ENCODE measurements around the gene CREBBP. TPM values are rescaled to one million over a fixed set of nuclear protein-coding genes. Genes with fewer than 3 reads are reported as not detected.
"Not testable (repeated sequence)": the region's sequence is repeated elsewhere in the genome, so short reads cannot be mapped to it uniquely, and the experiment has no call there.

CREBBP gene
- total RNA-seq, 1 donor from 2014 or later = 11.3 TPM

DNA sequence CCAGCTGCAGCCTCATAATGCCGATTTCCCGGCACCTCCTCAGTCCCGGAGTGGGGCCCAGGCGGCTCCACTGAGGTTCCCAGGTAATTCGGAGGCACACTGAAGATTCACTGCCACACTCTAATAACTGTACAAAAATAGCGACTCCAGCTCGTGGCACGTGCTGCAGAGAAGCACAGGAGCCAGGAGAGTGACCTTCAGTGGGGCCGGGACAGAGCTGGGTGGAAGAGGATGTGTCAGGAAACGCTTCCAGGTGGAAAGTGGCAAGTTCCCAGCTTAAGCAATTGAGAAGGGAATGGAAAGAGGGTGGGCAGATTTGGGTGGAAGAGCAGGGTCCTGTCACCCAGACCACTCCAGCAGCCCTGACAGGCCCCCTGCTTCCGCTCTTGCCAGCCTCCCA is 160.1 kb downstream of the CREBBP start:
- TF ChIP-seq, protein P1, sequence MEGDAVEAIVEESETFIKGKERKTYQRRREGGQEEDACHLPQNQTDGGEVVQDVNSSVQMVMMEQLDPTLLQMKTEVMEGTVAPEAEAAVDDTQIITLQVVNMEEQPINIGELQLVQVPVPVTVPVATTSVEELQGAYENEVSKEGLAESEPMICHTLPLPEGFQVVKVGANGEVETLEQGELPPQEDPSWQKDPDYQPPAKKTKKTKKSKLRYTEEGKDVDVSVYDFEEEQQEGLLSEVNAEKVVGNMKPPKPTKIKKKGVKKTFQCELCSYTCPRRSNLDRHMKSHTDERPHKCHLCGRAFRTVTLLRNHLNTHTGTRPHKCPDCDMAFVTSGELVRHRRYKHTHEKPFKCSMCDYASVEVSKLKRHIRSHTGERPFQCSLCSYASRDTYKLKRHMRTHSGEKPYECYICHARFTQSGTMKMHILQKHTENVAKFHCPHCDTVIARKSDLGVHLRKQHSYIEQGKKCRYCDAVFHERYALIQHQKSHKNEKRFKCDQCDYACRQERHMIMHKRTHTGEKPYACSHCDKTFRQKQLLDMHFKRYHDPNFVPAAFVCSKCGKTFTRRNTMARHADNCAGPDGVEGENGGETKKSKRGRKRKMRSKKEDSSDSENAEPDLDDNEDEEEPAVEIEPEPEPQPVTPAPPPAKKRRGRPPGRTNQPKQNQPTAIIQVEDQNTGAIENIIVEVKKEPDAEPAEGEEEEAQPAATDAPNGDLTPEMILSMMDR (conservative IDR thresholded peaks at IDR 0.05; ENCODE audit: low read depth, low read length) = no peak
- no peak for DNase-seq (ENCODE audit: low read depth)
- no peak overlapping the region for H3K4me3 ChIP-seq (ENCODE audit: low read depth, low read length)

DNA sequence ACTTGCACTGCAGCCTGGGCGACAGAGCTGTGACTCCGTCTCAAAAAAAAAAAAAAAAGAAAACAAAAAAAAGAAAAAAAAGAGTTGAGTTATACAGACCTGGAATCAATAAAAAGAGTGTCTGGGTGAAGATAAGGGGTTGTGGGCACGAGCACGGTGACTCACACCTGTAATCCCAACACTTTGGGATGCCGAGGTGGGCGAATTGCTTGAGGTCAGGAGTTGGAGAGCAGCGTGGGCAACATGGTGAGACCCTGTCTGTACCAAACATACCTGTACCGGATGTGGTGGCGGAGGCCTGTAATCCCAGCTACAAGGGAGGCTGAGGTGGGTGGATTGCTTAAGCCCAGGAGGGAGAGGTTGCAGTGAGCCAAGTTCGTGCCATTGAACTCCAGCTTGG is 161.9 kb downstream of the CREBBP start:
- TF ChIP-seq, protein P1 (conservative IDR thresholded peaks at IDR 0.05; ENCODE audit: low read depth, low read length) = no peak
- no peak overlapping the region for H3K4me3 ChIP-seq (ENCODE audit: low read depth, low read length)
- DNase-seq (ENCODE audit: low read depth) = no peak

DNA sequence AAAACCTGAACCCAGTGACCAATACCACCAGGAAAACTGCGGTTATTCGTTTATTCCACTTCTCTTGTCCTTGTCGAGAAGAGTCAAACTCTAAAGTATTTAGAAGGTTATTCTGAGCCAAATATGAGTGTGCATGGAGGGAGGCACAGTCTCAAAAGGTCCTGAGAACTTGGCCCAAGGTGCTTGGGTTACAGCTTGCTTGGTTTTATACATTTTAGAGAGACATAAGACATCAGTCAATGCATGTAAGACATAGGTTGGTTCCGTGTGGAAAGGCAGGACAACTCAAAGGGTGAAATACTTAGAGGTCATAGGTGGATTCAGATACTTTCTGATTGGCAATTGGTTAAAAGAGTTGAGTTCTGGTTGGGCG is 162.5 kb downstream of the CREBBP start:
- H3K4me3 ChIP-seq (ENCODE audit: low read depth, low read length) = peak overlapping the region; percentile 98
- TF ChIP-seq, protein P1 (conservative IDR thresholded peaks at IDR 0.05; ENCODE audit: low read depth, low read length) = no peak

DNA sequence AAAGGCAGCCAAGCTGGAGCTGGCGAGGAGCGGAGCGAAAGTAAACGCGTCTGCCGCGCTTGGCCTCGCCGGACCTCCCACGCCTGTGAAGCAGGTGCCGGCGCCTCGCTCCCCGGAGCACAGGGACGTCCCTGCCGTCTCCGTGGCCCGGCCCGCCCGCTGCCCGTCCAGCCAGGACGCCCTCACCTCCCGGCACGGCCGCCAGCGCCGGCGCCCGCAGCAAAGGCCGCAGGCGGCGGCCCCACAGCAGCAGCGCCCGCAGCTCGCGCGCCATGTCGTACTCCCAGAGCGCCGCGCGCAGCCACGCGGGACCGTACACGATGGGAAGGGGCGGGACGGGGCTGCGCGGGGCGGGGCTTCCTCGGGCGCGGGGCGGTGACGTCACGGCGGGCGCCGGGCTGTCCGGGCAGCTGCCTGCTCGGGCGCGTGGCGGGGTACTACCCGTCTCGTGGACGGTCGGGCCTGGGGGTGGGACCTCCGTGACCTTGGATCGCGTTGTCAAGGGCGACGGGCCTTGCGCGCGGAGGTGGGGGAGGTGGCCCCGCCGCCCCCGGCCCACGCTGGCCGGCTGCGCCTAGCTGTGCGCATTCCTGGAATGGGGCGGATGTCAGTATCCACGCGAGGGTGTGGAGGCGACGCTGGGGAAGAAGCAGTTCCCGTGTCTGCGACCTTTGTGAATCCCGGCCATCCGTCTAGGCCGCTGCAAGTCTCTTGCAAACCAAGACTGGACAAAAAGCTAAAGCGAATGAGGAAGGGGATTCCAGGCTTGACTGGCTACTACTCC is 163.1 kb downstream of the CREBBP start, which contains the start of gene TRAP1:
Gene TRAP1 (minus strand): TSS at position 290 of the 784 bp plus-strand sequence. CDS start 16 bp downstream, at position 274.
- TF ChIP-seq, protein P1 (conservative IDR thresholded peaks at IDR 0.05; ENCODE audit: low read depth, low read length) = no peak
- no peak for DNase-seq (ENCODE audit: low read depth)
- H3K4me3 ChIP-seq (ENCODE audit: low read depth, low read length) = peak within 1 kb of the TSS; percentile 98

More for the DNA sequence above, 162.5 kb downstream of the CREBBP start:
- no peak for DNase-seq (ENCODE audit: low read depth)

DNA sequence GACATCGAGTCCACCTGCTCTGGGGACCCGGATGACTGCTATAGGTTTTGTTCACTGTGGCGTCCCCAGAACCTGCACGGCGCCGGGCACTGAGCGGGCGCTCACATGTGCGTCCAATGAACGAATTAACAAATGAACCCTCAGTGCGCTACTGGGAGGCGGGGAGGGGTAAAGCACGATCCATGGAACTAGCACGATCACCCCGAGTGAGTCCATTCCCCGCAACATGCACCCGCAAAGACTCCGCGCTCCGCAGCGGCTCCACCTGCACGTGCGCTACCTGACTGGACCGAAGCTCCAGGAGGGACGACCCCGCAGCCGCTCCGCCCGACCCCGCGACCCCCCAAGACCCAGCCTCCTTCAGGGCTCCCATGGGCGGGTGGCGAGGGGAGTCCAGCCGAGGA is 163.7 kb downstream of the CREBBP start:
- TF ChIP-seq, protein P1 (conservative IDR thresholded peaks at IDR 0.05; ENCODE audit: low read depth, low read length) = no peak
- H3K4me3 ChIP-seq (ENCODE audit: low read depth, low read length) = peak overlapping the region; percentile 98
- no peak for DNase-seq (ENCODE audit: low read depth)

DNA sequence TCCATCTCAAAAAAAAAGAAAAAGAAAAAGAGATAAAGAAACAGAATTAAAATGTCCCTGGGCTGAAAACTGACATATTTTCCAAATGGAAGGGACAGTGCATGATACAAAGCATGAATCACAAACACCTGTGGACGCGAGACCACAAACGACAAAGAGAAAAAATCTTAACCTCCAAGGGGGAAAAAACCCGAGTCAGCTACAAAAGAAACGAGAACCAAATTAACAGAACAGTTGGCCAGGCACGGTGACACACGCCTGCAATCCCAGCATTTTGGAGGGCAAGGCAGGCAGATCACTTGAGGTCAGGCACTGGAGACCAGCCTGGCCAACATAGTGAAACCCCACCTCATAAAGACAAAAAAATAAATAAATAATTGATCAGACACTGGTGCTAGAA is 165.1 kb downstream of the CREBBP start:
- no peak for DNase-seq (ENCODE audit: low read depth)
- TF ChIP-seq, protein P1 (conservative IDR thresholded peaks at IDR 0.05; ENCODE audit: low read depth, low read length) = no peak
- H3K4me3 ChIP-seq (ENCODE audit: low read depth, low read length) = no peak overlapping the region

DNA sequence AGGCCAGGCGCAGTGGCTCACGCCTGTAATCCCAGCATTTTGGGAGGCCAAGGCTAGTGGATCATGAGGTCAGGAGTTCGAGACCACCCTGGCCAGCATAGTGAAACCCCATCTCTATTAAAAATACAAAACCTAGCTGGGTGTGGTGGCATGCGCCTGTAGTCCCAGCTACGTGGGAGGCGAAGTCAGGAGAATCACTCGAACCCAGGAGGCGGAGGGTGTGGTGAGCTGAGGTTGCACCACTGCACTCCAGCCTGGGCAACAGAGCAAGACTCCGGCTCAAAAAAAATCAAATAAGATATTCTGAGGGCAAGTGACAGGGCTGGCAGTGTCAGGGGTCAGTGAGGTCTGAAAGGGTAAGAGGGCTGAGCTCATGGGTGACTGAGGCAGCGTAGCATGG is 166.1 kb downstream of the CREBBP start:
- DNase-seq (ENCODE audit: low read depth); H3K4me3 ChIP-seq (ENCODE audit: low read depth, low read length): not testable (repeated sequence)
